GM19238 (cell line): Measurements from ENCODE around the gene TEAD1.

ENCODE experiments used
- DNase-seq: peaks from one replicate; pipeline ENCODE4 v3.0.0; 2011; ENCODE audit warnings: low spot score; ENCODE audit not compliant: insufficient read length

Gene TEAD1

GRCh38 chr11:12673924-12674570 is at the start of gene TEAD1:
Gene TEAD1 (plus strand): TSS chr11:12674421.
- DNase-seq: peak; percentile 71

- DNase-seq: no peak
These were observed 49.6 kb upstream of the TEAD1 start for GRCh38 chr11:12624595-12624994.

GRCh38 chr11:12625438-12626071 is 48.7 kb upstream of the TEAD1 start:
- no peak for DNase-seq

GRCh38 chr11:12626616-12627015 is 47.6 kb upstream of the TEAD1 start:
- no peak for DNase-seq

- DNase-seq: no peak
These were observed 45.9 kb upstream of the TEAD1 start for GRCh38 chr11:12628314-12628713.

GRCh38 chr11:12629601-12630313 is 44.5 kb upstream of the TEAD1 start:
- DNase-seq: no peak

- no peak for DNase-seq
These were observed 42.6 kb upstream of the TEAD1 start for GRCh38 chr11:12631651-12632050.

GRCh38 chr11:12634329-12634728 is 39.9 kb upstream of the TEAD1 start:
- no peak for DNase-seq

- DNase-seq: no peak
These were observed 37.3 kb upstream of the TEAD1 start for GRCh38 chr11:12636871-12637410.

- DNase-seq: no peak
These were observed 34.8 kb upstream of the TEAD1 start for GRCh38 chr11:12639388-12639787.

- no peak for DNase-seq
These were observed 33.9 kb upstream of the TEAD1 start for GRCh38 chr11:12640355-12640754.

- no peak for DNase-seq
These were observed 33.0 kb upstream of the TEAD1 start for GRCh38 chr11:12640926-12641849.

GRCh38 chr11:12642040-12642439 is 32.2 kb upstream of the TEAD1 start:
- DNase-seq: no peak

- DNase-seq: no peak
These were observed 31.3 kb upstream of the TEAD1 start for GRCh38 chr11:12642806-12643428.

- DNase-seq: no peak
These were observed 27.7 kb upstream of the TEAD1 start for GRCh38 chr11:12646478-12646877.

- no peak for DNase-seq
These were observed 20.5 kb upstream of the TEAD1 start for GRCh38 chr11:12653729-12654128.

- no peak for DNase-seq
These were observed 18.4 kb upstream of the TEAD1 start for GRCh38 chr11:12655842-12656241.

- no peak for DNase-seq
These were observed 16.9 kb upstream of the TEAD1 start for GRCh38 chr11:12657336-12657735.

GRCh38 chr11:12657981-12658380 is 16.2 kb upstream of the TEAD1 start:
- no peak for DNase-seq

- no peak for DNase-seq
These were observed 12.0 kb upstream of the TEAD1 start for GRCh38 chr11:12662101-12662689.
